ENCODE measurements around the gene RESF1. TPM values are rescaled to one million over a fixed set of nuclear protein-coding genes. Genes with fewer than 3 reads are reported as not detected.
A peak's percentile ranks its signal among the peaks of the same experiment; 100 is the strongest.

Gene RESF1
- total and polyA plus RNA-seq, 10 of the 15 experiments (the other 5 are each of a cell fraction or from before 2014, with no cell fraction given), result 18.9 to 81.8 (median 39.7) TPM

DNA sequence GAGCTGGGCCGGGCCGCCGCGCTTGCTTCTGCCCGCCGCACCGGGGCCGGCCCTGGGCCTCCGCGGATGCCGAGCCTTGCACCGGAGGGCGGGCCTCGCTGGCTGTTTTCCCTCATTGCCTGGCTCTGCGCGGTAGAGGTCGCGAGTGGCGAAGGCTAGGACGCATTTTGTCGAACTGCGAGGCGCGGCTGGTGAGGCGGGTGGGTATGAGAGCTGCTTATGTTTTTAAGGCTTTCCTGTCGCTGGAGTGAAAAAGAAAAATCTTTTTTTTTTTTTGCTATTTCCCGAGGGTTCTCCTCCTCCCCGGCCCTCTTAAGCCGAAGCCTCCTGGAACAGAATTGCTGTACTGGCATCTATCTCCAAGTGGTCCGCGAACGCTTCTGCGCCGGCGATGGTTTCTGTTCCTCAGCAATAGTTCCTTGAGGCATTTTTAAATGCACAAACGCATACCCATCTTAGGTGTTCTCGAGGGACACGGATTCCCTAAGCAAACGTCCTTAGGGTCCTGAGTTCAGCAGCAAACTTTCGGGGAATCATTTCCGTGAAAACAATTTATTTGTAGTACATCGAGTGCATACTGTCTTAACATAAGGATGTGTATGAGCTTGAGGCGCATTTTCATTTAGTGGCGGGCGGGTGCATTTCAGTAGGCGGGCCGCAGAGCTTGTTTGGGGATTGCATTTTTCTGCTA lies 631 bp downstream of the RESF1 start:
- ChIA-PET CTCF (interaction anchor here (0.6 to 1.6 kb wide), 4 partner anchors 149 to 352 kb away, joined by 3 to 5 read pairs (median 4); no protein-coding TSS in a partner anchor), SMC1A (ENCODE audit: uncharacterized antibody, unreplicated experiment) (interaction anchor here (0.5 to 2.2 kb wide), 19 partner anchors 8 to 307 kb away, joined by 3 to 6 read pairs (median 3); no protein-coding TSS in a partner anchor), POLR2A (interaction anchor here (0.5 to 1.5 kb wide), 6 partner anchors 9 to 801 kb away, joined by 3 to 6 read pairs (median 3); no protein-coding TSS in a partner anchor), RAD21 (ENCODE audit: unreplicated experiment) (interaction anchor here (0.6 to 6.2 kb wide), 15 partner anchors 26 to 342 kb away, joined by 3 to 47 read pairs (median 4); partner anchors contain the start of genes AMN1 and BICD1)
- ATAC-seq (peak; percentile 57), FAIRE-seq (no peak), DNase-seq (ENCODE audit: low read depth, low spot score) (peak; percentile 48)
- H3K4me1 ChIP-seq (ENCODE audit: control insufficient read depth, insufficient read depth, low read length), result peaks cover 12% of the 10 kb centered on the region; the same call in 1 of the 2 replicates
- H3K27ac ChIP-seq (ENCODE audit: control insufficient read depth, insufficient read depth), result peak overlapping the region; percentile 76
- peaks cover 9% of the 10 kb centered on the region for H3K9me3 ChIP-seq (replicated peaks; ENCODE audit: control insufficient read depth, insufficient read depth, low read length)
- intact Hi-C loops (cut with micrococcal nuclease; ENCODE audit: unreplicated experiment) (loop anchor here (1.0 to 10.0 kb wide), 6 partner anchors 64 to 305 kb away; no protein-coding TSS in a partner anchor), in situ Hi-C loops (cut with MboI) (no loop called here)
- under 1% methylated on average over 47 of the region's 47 CpGs for WGBS (ENCODE audit: insufficient coverage, insufficient replicate concordance, low lambda C conversion rate, missing lambda C conversion rate)
- BruUV-seq (replicated peaks), result no TSS peak
- H3K4me3 ChIP-seq, result peak overlapping the region; percentile 86
- H4K20me1 ChIP-seq (ENCODE audit: control insufficient read depth, insufficient read depth), result no peaks in the 10 kb centered on the region
- peaks cover 61% of the 10 kb centered on the region for H3K79me2 ChIP-seq (ENCODE audit: control insufficient read depth, insufficient read depth, low read length)
- H2AFZ ChIP-seq (ENCODE audit: control insufficient read depth, low read depth, low read length), result peak overlapping the region; percentile 11
- H3K4me2 ChIP-seq (ENCODE audit: control insufficient read depth, insufficient read depth), result peak overlapping the region; percentile 92
- H3K9ac ChIP-seq (ENCODE audit: control insufficient read depth, insufficient read depth, low read length), result peak overlapping the region; percentile 91
- H3K36me3 ChIP-seq (ENCODE audit: control insufficient read depth in 2 of 2, insufficient read depth in 2 of 2, low read length in 1 of 2), result 0 out of 4 replicates have a peak, but pooled peaks cover 0 to 3% of the 10 kb centered on the region in 2 experiments
- H3K27me3 ChIP-seq (replicated peaks in 1 of 2; ENCODE audit: control insufficient read depth in 2 of 2, insufficient read depth in 2 of 2, low read length in 1 of 2), result no peaks in the 10 kb centered on the region
- TF ChIP-seq MTA2 (IDR thresholded peaks at IDR 0.05; ENCODE audit: low read depth), result peak; percentile 9; the same call in 1 of the 2 replicates
- TF ChIP-seq TAF1 (IDR thresholded peaks at IDR 0.05; ENCODE audit: borderline replicate concordance, low read depth, low read length), result 0 out of 2 replicates have a peak, but pooled peaks have one; percentile 0
- TF ChIP-seq MEF2B (IDR thresholded peaks at IDR 0.05; ENCODE audit: partially characterized antibody, poor library complexity, severe bottlenecking), result no peak
- TF ChIP-seq CEBPB (IDR thresholded peaks at IDR 0.05; ENCODE audit: borderline replicate concordance in 1 of 2, low read depth in 2 of 2, low read length in 2 of 2), result no peak
- TF ChIP-seq SMARCA5 (IDR thresholded peaks at IDR 0.05), result peak; percentile 51
- TF ChIP-seq NBN (IDR thresholded peaks at IDR 0.05), result 0 out of 2 replicates have a peak, but pooled peaks have one; percentile 26
- TF ChIP-seq NFIC (IDR thresholded peaks at IDR 0.05; ENCODE audit: low read depth, low read length), result 0 out of 2 replicates have a peak, but pooled peaks have one; percentile 50
- TF ChIP-seq RAD21 (IDR thresholded peaks at IDR 0.05; ENCODE audit: insufficient read depth, low read depth, low read length), result peak; percentile 46; the same call in 1 of the 2 replicates
- no peak for TF ChIP-seq TCF12 (IDR thresholded peaks at IDR 0.05; ENCODE audit: low read depth, low read length)
- TF ChIP-seq JUNB (IDR thresholded peaks at IDR 0.05), result no peak
- TF ChIP-seq, protein P1, sequence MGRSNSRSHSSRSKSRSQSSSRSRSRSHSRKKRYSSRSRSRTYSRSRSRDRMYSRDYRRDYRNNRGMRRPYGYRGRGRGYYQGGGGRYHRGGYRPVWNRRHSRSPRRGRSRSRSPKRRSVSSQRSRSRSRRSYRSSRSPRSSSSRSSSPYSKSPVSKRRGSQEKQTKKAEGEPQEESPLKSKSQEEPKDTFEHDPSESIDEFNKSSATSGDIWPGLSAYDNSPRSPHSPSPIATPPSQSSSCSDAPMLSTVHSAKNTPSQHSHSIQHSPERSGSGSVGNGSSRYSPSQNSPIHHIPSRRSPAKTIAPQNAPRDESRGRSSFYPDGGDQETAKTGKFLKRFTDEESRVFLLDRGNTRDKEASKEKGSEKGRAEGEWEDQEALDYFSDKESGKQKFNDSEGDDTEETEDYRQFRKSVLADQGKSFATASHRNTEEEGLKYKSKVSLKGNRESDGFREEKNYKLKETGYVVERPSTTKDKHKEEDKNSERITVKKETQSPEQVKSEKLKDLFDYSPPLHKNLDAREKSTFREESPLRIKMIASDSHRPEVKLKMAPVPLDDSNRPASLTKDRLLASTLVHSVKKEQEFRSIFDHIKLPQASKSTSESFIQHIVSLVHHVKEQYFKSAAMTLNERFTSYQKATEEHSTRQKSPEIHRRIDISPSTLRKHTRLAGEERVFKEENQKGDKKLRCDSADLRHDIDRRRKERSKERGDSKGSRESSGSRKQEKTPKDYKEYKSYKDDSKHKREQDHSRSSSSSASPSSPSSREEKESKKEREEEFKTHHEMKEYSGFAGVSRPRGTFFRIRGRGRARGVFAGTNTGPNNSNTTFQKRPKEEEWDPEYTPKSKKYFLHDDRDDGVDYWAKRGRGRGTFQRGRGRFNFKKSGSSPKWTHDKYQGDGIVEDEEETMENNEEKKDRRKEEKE (IDR thresholded peaks at IDR 0.05), result 0 out of 2 replicates have a peak, but pooled peaks have one; percentile 29
- peak; percentile 5; the same call in 1 of the 2 replicates for TF ChIP-seq DPF2 (IDR thresholded peaks at IDR 0.05)
- peak in 1 of 2 experiments; percentile 1; a peak in 1 of 4 replicates for TF ChIP-seq BHLHE40 (IDR thresholded peaks at IDR 0.05; ENCODE audit: borderline replicate concordance in 1 of 2, low read depth in 2 of 2, low read length in 1 of 2)
- TF ChIP-seq, protein P2, sequence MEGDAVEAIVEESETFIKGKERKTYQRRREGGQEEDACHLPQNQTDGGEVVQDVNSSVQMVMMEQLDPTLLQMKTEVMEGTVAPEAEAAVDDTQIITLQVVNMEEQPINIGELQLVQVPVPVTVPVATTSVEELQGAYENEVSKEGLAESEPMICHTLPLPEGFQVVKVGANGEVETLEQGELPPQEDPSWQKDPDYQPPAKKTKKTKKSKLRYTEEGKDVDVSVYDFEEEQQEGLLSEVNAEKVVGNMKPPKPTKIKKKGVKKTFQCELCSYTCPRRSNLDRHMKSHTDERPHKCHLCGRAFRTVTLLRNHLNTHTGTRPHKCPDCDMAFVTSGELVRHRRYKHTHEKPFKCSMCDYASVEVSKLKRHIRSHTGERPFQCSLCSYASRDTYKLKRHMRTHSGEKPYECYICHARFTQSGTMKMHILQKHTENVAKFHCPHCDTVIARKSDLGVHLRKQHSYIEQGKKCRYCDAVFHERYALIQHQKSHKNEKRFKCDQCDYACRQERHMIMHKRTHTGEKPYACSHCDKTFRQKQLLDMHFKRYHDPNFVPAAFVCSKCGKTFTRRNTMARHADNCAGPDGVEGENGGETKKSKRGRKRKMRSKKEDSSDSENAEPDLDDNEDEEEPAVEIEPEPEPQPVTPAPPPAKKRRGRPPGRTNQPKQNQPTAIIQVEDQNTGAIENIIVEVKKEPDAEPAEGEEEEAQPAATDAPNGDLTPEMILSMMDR (IDR thresholded peaks at IDR 0.05 in 2 of 3, conservative IDR thresholded peaks at IDR 0.05 in 1 of 3; ENCODE audit: control insufficient read depth in 2 of 3, extremely low read depth in 1 of 3, insufficient read depth in 1 of 3, low read depth in 3 of 3, low read length in 3 of 3), result peak in 2 of 3 experiments; percentile 4 to 36; a peak in 2 of 6 replicates
- TF ChIP-seq EZH2 (IDR thresholded peaks at IDR 0.05; ENCODE audit: borderline replicate concordance, control insufficient read depth, low read depth, low read length), result no peak
- peak; percentile 77; the same call in 1 of the 2 replicates for TF ChIP-seq CBX5 (IDR thresholded peaks at IDR 0.05; ENCODE audit: low read depth)
- peak; percentile 34; the same call in 1 of the 2 replicates for TF ChIP-seq IKZF1 (conservative IDR thresholded peaks at IDR 0.05)

Measured in GM12878 (cell line).